Central memory CD8-positive, alpha-beta T cell (primary cell): ENCODE results near the gene ZNF304.

Experiments
- ATAC-seq: fragments of 150-1000 bp; cut with Tn5 transposase; replicated peaks from 2 replicates; pipeline ENCODE4 v1.10.0; 2022; ENCODE audit warnings: mild to moderate bottlenecking, moderate FRiP score, moderate number of reproducible peaks; ENCODE audit not compliant: poor library complexity, severe bottlenecking; ENCODE audit errors: extremely low read depth
- DNase-seq, 2 donors: peaks; one replicate each; pipeline ENCODE4 v3.0.0; 2021; ENCODE audit warnings: low spot score in 2 of 2
- H3K27ac Mint-ChIP-seq: one replicate; pipeline ENCODE4 v1.8.0; 2022; ENCODE audit warnings: low read depth, mild to moderate bottlenecking, moderate library complexity, mixed read lengths
- H3K27me3 Mint-ChIP-seq: one replicate; pipeline ENCODE4 v1.8.0; 2022; ENCODE audit warnings: mixed read lengths
- H3K36me3 Mint-ChIP-seq: one replicate; pipeline ENCODE4 v1.8.0; 2022; ENCODE audit warnings: mild to moderate bottlenecking, moderate library complexity, mixed read lengths; ENCODE audit not compliant: insufficient read depth
- H3K4me1 Mint-ChIP-seq: one replicate; pipeline ENCODE4 v1.8.0; 2022; ENCODE audit warnings: mixed read lengths
- H3K4me3 Mint-ChIP-seq: one replicate; pipeline ENCODE4 v1.8.0; 2022; ENCODE audit warnings: mild to moderate bottlenecking, moderate library complexity, mixed read lengths
- H3K9me3 Mint-ChIP-seq: one replicate; pipeline ENCODE4 v1.8.0; 2022; ENCODE audit warnings: mixed read lengths

ZNF304 gene

DNA sequence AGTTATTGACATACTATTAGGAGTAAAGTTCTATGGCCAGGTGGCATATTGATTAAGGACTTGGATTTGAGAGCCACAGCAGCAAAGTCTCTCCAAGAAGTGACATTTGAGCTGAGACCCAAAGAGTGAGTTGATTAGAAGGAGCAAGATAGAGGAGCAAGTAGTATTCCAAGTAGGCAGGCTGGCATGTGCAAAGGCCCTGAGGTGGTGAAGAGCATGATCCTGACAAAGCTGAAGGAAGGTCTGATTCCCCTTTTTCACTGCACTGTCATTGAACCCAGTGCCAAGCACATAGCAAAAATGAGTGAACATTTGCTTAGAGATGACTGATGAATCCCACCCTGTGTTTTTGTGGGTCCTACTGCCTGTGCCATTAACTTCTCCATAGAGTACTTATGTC, 26.1 kb upstream of the ZNF304 start:
- ATAC-seq (no peak), DNase-seq (no peak)
- Mint-ChIP-seq H3K27me3 (no peaks in the 10 kb centered on the region), H3K27ac (no peak overlapping the region), H3K4me3 (no peak overlapping the region), H3K9me3 (no peaks in the 10 kb centered on the region), H3K4me1 (peaks cover 25% of the 10 kb centered on the region), H3K36me3 (peaks cover 52% of the 10 kb centered on the region)

DNA sequence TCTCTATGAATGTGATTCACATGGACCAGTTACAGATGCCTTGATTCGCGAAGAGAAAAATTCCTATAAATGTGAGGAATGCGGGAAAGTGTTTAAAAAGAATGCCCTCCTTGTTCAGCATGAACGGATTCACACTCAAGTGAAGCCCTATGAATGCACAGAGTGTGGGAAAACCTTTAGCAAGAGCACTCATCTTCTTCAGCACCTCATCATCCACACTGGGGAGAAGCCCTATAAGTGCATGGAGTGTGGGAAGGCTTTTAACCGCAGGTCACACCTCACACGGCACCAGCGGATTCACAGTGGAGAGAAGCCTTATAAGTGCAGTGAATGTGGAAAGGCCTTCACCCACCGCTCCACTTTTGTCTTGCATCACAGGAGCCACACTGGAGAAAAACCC, 23.1 kb upstream of the ZNF304 start:
- H3K4me1 Mint-ChIP-seq, result no peaks in the 10 kb centered on the region
- no peaks in the 10 kb centered on the region for H3K9me3 Mint-ChIP-seq
- no peak for DNase-seq
- H3K27me3 Mint-ChIP-seq, result no peaks in the 10 kb centered on the region
- no peak for ATAC-seq
- H3K27ac Mint-ChIP-seq, result no peak overlapping the region
- no peak overlapping the region for H3K4me3 Mint-ChIP-seq
- peaks cover 38% of the 10 kb centered on the region for H3K36me3 Mint-ChIP-seq

DNA sequence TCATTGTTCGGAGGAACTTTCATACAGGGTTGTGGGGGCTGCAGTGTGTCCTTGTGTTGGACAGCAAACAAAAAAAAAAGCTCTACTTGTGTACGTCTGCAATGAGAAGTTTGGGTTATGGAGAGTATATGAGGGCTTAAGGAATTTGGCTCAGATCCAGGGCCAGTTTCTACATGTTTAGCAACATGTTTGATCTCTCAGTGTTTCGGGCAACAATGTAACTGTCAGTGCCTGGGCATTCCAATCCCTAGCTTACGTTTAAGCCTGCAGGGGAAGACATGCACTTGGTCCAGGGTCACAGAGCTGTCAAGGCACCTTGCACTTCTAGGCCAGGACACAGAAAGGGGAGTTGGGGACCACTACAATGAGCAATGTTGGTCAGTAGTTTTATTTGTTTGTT, 16.9 kb upstream of the ZNF304 start:
- H3K27ac Mint-ChIP-seq, result no peak overlapping the region
- peaks cover 4% of the 10 kb centered on the region for H3K36me3 Mint-ChIP-seq
- no peaks in the 10 kb centered on the region for H3K9me3 Mint-ChIP-seq
- DNase-seq (no peak), ATAC-seq (no peak)
- H3K27me3 Mint-ChIP-seq, result no peaks in the 10 kb centered on the region
- H3K4me1 Mint-ChIP-seq, result no peaks in the 10 kb centered on the region
- no peak overlapping the region for H3K4me3 Mint-ChIP-seq

DNA sequence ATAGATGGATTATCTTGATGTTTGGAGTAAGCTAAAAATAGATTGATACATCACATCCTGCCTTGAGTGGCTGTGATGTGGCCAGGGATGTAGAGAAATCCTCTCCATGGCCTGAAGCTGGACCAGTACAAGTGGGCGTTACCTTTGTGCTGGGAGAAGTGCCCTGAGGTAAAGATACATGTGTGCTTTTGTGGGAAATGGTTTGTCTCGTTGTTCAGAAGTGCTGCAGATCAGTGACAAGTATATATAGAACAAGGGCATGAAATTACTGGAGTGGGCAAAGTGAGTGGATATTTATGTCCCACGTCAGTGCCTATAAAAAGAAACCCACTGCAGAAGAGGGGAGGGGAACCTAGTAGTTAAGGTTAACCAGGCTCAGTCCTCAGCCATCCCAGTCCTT, 12.2 kb upstream of the ZNF304 start:
- Mint-ChIP-seq H3K4me3 (no peak overlapping the region), H3K4me1 (no peaks in the 10 kb centered on the region), H3K9me3 (peaks cover 6% of the 10 kb centered on the region), H3K36me3 (peaks cover 4% of the 10 kb centered on the region), H3K27ac (no peak overlapping the region), H3K27me3 (no peaks in the 10 kb centered on the region)
- no peak for ATAC-seq
- DNase-seq, result no peak

DNA sequence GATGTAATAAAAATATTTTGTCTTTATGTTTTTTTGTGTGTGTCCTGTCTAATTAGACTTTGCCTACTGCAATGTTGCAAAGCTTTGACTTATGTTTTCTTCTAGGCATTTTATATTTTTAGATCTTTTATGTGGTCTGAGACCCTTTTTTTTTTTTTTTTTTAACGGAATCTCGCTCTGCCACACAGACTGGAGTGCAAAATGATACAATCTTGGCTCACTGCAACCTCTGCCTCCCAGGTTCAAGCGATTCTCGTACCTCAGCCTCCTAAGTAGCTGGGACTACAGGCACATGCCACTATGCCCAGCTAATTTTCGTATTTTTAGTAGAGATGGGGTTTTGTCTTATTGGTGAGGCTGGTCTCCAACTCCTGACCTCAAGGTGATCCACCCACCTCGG, 8.5 kb upstream of the ZNF304 start:
- ATAC-seq (no peak), DNase-seq (no peak)
- Mint-ChIP-seq H3K27ac (no peak overlapping the region), H3K27me3 (peaks cover 7% of the 10 kb centered on the region), H3K9me3 (peaks cover 6% of the 10 kb centered on the region), H3K4me3 (no peak overlapping the region), H3K36me3 (no peaks in the 10 kb centered on the region), H3K4me1 (no peaks in the 10 kb centered on the region)

DNA sequence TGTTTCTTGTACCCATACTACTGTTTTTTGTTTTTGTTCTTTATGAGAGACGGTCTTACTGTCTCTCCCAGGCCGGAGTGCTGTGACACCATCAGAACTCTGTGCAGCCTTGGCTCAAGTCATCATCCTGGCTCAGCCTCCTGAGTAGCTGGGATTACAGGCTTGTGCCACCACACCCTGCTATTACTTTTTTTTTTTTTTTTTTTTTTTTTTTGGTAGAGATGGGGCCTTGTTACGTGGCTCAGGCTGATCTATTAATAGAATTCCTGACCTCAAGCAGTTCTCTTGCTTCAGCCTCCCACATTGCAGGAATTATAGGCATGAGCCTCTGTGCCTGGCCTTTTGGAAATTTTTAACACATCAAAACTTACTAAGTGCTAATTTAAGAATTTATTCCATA, 2.9 kb upstream of the ZNF304 start:
- peaks cover 7% of the 10 kb centered on the region for H3K27me3 Mint-ChIP-seq
- DNase-seq, result no peak
- H3K9me3 Mint-ChIP-seq, result peaks cover 15% of the 10 kb centered on the region
- H3K4me1 Mint-ChIP-seq, result peaks cover 25% of the 10 kb centered on the region
- no peak overlapping the region for H3K27ac Mint-ChIP-seq
- no peak for ATAC-seq
- H3K4me3 Mint-ChIP-seq, result no peak overlapping the region
- peaks cover 10% of the 10 kb centered on the region for H3K36me3 Mint-ChIP-seq

DNA sequence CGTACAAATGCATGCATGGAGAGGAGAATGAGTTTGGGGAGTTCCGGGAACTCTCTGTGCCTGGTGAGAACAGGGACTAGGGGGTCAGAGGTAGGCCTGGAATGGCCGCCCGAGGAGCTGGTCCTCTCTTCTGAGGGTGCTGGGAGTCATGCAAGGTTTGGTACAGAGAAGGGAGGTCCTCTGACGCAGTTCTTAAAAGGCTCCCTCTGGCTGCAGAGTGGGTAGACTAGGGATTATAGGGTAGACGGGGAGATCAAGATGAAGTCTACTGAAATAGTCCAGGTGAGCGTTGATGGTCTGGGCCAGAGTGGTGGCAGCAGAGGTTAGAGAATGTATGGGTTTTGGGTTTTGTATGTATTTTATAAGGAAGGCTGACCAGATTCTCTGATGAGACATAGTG, 796 bp downstream of the ZNF304 start:
- peaks cover 26% of the 10 kb centered on the region for H3K9me3 Mint-ChIP-seq

DNA sequence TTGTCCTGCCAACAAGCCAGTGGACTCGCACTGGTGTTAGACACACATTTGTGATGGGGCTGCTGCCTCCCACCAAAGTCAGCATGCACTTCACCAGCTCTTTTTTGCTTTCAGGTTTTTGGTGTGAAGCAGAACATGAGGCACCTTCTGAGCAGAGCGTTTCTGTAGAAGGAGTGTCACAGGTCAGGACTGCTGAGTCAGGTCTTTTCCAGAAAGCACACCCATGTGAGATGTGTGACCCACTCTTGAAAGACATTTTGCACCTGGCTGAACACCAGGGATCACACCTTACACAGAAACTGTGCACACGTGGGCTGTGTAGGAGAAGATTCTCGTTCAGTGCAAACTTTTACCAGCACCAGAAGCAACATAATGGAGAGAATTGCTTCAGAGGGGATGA, 4.8 kb downstream of the ZNF304 start:
- Mint-ChIP-seq H3K36me3 (peaks cover 26% of the 10 kb centered on the region), H3K27me3 (no peaks in the 10 kb centered on the region), H3K27ac (no peak overlapping the region), H3K4me3 (no peak overlapping the region), H3K4me1 (peaks cover 26% of the 10 kb centered on the region), H3K9me3 (peaks cover 26% of the 10 kb centered on the region)
- no peak for DNase-seq
- no peak for ATAC-seq

More for the DNA sequence above, 796 bp downstream of the ZNF304 start:
- peaks cover 29% of the 10 kb centered on the region for H3K4me1 Mint-ChIP-seq
- H3K4me3 Mint-ChIP-seq, result peak overlapping the region; percentile 98
- peaks cover 27% of the 10 kb centered on the region for H3K36me3 Mint-ChIP-seq
- ATAC-seq (no peak), DNase-seq (no peak)
- no peaks in the 10 kb centered on the region for H3K27me3 Mint-ChIP-seq
- H3K27ac Mint-ChIP-seq, result peak overlapping the region; percentile 94

DNA sequence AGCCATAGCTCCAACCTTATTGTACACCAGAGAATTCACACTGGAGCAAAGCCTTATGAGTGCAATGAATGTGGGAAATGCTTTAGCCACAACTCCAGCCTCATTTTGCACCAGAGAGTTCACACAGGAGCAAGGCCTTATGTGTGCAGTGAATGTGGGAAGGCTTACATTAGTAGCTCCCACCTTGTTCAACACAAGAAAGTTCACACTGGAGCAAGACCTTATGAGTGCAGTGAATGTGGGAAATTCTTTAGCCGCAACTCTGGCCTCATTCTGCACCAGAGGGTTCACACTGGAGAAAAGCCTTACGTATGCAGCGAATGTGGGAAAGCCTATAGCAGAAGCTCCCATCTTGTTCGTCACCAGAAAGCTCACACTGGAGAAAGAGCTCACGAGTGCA, 6.3 kb downstream of the ZNF304 start:
- H3K27me3 Mint-ChIP-seq, result no peaks in the 10 kb centered on the region
- DNase-seq (no peak), ATAC-seq (no peak)
- H3K4me3 Mint-ChIP-seq, result no peak overlapping the region
- H3K36me3 Mint-ChIP-seq, result peaks cover 20% of the 10 kb centered on the region
- peaks cover 11% of the 10 kb centered on the region for H3K4me1 Mint-ChIP-seq
- no peak overlapping the region for H3K27ac Mint-ChIP-seq
- peaks cover 18% of the 10 kb centered on the region for H3K9me3 Mint-ChIP-seq

DNA sequence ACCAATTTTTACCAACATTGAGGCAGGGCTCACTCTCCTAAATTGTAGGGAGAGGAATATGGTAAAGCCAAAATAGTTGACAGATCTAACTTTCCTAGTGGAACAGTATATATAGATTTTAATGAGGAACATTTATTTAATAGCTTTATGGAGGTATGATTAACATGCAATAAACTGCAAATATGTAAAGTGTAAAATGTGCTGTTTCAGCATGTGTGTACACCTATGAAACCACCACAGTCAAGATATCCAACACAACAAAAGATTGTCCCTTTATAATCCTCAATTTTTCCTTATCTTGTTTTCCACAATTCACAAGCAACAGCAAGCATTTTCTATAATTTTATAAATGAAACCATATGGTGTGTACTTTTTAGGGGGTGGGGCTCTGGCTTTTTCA, 8.2 kb downstream of the ZNF304 start:
- DNase-seq, result no peak
- Mint-ChIP-seq H3K36me3 (peaks cover 24% of the 10 kb centered on the region), H3K9me3 (peaks cover 13% of the 10 kb centered on the region), H3K4me1 (peaks cover 18% of the 10 kb centered on the region), H3K4me3 (no peak overlapping the region), H3K27me3 (no peaks in the 10 kb centered on the region), H3K27ac (no peak overlapping the region)
- no peak for ATAC-seq

DNA sequence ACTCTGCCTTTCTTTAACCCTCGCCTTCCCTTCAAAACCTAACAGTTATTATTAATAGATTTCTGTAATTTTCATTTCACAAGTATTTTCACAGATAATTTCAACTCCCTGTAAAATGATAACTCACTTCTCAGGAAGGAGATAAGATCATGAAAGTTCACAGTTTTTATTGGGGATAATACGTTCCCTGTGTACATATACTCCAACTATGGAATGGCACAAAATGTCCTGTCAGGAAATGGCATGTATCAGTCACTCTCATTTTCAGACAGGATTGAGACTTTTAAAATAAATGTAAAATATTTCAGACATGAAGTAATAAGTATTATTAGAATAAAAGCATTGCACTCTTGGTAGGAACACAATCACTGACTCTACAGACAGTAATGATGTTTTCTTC, 11.3 kb downstream of the ZNF304 start:
- Mint-ChIP-seq H3K36me3 (peaks cover 13% of the 10 kb centered on the region), H3K4me3 (peak overlapping the region; percentile 88), H3K9me3 (peaks cover 7% of the 10 kb centered on the region), H3K27me3 (no peaks in the 10 kb centered on the region), H3K4me1 (peaks cover 19% of the 10 kb centered on the region), H3K27ac (peak overlapping the region; percentile 97)
- ATAC-seq (no peak), DNase-seq (no peak)

DNA sequence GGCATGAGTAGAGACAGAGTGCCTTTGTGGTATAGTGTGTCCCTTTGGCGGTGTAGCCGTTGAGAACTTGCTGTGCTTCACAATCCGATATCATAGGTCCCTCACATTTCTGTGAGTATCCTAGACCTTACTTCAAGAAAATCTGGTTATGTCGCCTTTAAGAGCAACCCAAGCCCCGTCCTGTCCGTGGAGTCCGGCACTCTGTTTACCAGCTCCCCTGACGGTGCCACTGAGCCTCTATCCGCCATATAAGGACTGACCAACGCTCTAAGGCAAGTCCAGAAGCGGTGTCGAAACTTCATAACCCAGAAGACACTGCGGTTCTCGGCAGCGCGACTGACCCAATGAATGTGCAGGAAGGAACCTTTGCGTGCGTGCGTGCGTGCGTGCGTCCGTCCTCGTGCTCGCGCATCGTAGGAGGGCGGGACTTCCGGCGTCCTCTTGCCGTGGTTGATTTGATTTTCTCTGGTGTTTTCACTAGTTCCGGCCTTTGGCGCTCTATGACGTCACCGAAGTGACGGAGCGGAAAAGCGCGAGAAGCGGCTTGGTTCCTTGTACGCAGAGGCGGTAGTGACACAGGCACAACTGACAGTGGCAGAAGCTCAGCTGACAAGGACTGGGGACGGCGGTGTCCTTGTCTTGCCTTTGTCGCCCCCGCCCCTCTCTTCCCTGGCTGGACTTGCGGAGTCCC, 12.1 kb downstream of the ZNF304 start, which contains the start of the genes TRAPPC2B and ZNF547:
TSS of gene TRAPPC2B (plus strand) at position 555 of the 691 bp plus-strand sequence. CDS start 1,283 bp downstream, outside the sequence.
TSS of gene ZNF547 (plus strand) at position 555 of the 691 bp plus-strand sequence. CDS start 5,005 bp downstream, outside the sequence.
- no peaks in the 10 kb centered on the region for H3K27me3 Mint-ChIP-seq
- H3K36me3 Mint-ChIP-seq, result peaks cover 13% of the 10 kb centered on the region
- peaks cover 19% of the 10 kb centered on the region for H3K4me1 Mint-ChIP-seq
- peak; percentile 96 to 99 for DNase-seq
- peak within 1 kb of the TSS; percentile 97 for H3K27ac Mint-ChIP-seq
- peak within 1 kb of the TSS; percentile 88 for H3K4me3 Mint-ChIP-seq
- ATAC-seq, result peak; percentile 94
- peaks cover 7% of the 10 kb centered on the region for H3K9me3 Mint-ChIP-seq

DNA sequence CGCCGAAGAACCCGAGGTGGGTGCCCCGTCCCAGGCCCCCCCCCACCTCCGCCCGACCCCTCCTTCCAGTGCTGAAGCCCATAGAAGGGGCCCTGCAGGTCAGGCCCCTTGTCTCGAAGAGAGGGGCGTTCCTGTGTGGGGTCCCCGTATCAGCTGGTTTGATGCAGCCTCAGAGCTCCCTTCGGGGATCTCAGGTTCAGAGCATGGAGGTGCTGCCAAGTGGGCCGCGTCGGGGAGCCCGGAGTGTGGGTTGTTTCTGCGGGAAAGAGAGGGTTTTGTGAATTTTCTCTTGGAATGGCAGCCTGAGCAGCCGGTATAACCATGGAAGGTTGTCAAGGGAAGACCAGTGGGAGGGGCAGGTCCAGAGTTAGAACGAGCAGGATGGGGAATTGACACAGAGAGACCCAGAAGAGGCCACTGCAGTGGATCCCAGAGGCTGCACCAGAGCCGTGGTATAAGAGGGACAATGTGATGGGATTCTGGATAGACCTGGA, 12.7 kb downstream of the ZNF304 start:
- H3K4me1 Mint-ChIP-seq, result peaks cover 22% of the 10 kb centered on the region
- peaks cover 13% of the 10 kb centered on the region for H3K36me3 Mint-ChIP-seq
- H3K9me3 Mint-ChIP-seq, result peaks cover 10% of the 10 kb centered on the region
- peak overlapping the region; percentile 88 for H3K4me3 Mint-ChIP-seq
- H3K27ac Mint-ChIP-seq, result peak overlapping the region; percentile 97
- no peaks in the 10 kb centered on the region for H3K27me3 Mint-ChIP-seq
- ATAC-seq (peak; percentile 18), DNase-seq (no peak)
